ENCODE results near the gene SCUBE2.
A peak's percentile ranks its signal among the peaks of the same experiment; 100 is the strongest.

Gene SCUBE2

DNA sequence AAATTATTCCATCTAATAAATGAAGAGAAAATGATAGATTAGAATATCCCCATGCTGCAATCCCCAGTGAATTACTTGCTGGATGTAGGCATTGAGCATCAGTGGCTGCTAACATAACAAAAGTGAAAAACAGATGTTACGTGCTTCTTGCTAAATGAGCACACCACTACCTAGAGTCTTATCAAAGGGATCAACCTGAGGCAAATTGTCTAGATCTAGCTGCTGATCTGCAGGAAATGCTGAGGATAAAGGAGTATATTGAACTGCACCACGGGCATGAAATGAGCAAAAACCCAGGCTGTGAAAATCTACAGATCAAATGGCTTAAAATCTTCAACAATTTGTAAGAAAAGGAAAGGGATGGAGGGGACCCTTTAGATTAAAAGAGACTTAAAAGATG, 45.3 kb upstream of the SCUBE2 start:
- no peak for DNase-seq (ENCODE audit: low spot score)
- TF ChIP-seq, protein P1, sequence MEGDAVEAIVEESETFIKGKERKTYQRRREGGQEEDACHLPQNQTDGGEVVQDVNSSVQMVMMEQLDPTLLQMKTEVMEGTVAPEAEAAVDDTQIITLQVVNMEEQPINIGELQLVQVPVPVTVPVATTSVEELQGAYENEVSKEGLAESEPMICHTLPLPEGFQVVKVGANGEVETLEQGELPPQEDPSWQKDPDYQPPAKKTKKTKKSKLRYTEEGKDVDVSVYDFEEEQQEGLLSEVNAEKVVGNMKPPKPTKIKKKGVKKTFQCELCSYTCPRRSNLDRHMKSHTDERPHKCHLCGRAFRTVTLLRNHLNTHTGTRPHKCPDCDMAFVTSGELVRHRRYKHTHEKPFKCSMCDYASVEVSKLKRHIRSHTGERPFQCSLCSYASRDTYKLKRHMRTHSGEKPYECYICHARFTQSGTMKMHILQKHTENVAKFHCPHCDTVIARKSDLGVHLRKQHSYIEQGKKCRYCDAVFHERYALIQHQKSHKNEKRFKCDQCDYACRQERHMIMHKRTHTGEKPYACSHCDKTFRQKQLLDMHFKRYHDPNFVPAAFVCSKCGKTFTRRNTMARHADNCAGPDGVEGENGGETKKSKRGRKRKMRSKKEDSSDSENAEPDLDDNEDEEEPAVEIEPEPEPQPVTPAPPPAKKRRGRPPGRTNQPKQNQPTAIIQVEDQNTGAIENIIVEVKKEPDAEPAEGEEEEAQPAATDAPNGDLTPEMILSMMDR (IDR thresholded peaks at IDR 0.05; ENCODE audit: extremely low read depth, missing control alignments) = no peak

- no peak for DNase-seq (ENCODE audit: low spot score)
- TF ChIP-seq, protein P1 (IDR thresholded peaks at IDR 0.05; ENCODE audit: extremely low read depth, missing control alignments) = no peak
Observed at GRCh38 chr11:9133956-9134355, 42.6 kb upstream of the SCUBE2 start.

GRCh38 chr11:9132203-9132878, 40.9 kb upstream of the SCUBE2 start:
- peak; percentile 15 for DNase-seq (ENCODE audit: low spot score)
- TF ChIP-seq, protein P1 (IDR thresholded peaks at IDR 0.05; ENCODE audit: extremely low read depth, missing control alignments) = no peak

- DNase-seq (ENCODE audit: low spot score) = peak; percentile 14
- TF ChIP-seq, protein P1 (IDR thresholded peaks at IDR 0.05; ENCODE audit: extremely low read depth, missing control alignments) = no peak
Observed at GRCh38 chr11:9130297-9130696, 38.9 kb upstream of the SCUBE2 start.

GRCh38 chr11:9126636-9127035, 35.2 kb upstream of the SCUBE2 start:
- no peak for DNase-seq (ENCODE audit: low spot score)
- TF ChIP-seq, protein P1 (IDR thresholded peaks at IDR 0.05; ENCODE audit: extremely low read depth, missing control alignments) = no peak

DNA sequence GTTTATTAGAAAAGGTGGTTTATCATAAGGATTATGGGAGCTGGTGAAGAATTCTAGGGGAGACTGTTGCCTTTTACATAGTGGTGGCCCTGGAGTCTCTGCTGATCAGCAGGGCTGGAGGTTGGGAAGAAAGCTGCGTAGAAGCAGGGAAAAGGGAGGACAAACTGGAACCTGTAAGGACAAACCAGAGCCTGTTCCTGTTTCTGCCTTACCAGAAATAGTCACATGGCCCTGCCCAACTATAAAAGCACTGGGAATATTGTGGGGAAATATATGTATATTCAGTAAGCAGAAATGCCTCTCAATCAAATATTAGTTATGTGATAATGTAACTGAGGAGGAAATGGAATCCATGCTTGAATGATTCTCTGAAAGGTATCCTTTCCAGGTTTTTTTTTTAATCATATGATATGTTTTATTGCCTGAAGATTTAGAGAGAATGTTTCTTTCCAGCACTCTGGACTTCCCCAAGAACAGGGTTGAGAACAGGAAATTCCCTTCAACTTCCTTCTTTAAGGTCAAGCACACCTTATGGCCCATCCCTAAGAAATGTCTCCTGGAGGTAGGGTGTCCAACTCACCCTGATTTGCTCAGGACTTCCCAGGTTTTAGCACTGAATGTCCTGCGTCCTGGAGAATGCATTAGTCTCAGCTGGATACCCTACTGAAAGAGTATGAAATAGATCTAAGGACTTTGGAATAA, 33.9 kb upstream of the SCUBE2 start:
- no peak for DNase-seq (ENCODE audit: low spot score)
- TF ChIP-seq, protein P1 (IDR thresholded peaks at IDR 0.05; ENCODE audit: extremely low read depth, missing control alignments) = no peak

GRCh38 chr11:9123595-9124304, 32.4 kb upstream of the SCUBE2 start:
- DNase-seq (ENCODE audit: low spot score) = no peak
- TF ChIP-seq, protein P1 (IDR thresholded peaks at IDR 0.05; ENCODE audit: extremely low read depth, missing control alignments) = no peak
